Thoracic aorta (tissue), 2 donors: ENCODE measurements around the gene TUBA1B. TPM values are rescaled to one million over a fixed set of nuclear protein-coding genes. Genes with fewer than 3 reads are reported as not detected.
A peak's percentile ranks its signal among the peaks of the same experiment; 100 is the strongest.

Experiments used
- ATAC-seq: fragments of 150-250 bp; one replicate; pipeline ENCODE4 v1.8.0; 2017; ENCODE audit warnings: low read depth; ENCODE audit not compliant: insufficient number of reproducible peaks, low FRiP score
- DNase-seq: peaks from one replicate; pipeline ENCODE4 v3.0.0-alpha.2; 2020; ENCODE audit warnings: low spot score
- H3K27ac ChIP-seq, 2 donors: fragments of 200-600 bp; sonication (generic); 1 replicate in 1 of 2; 2 replicates in 1 of 2; pipeline ENCODE4 v1.5.1; 2016; ENCODE audit warnings: mild to moderate bottlenecking in 2 of 2, moderate library complexity in 2 of 2
- H3K27me3 ChIP-seq: fragments of 200-600 bp; sonication (generic); replicated peaks from 2 replicates; pipeline ENCODE4 v1.6.0; 2016; ENCODE audit warnings: mild to moderate bottlenecking; ENCODE audit not compliant: insufficient read depth
- H3K36me3 ChIP-seq: fragments of 200-600 bp; sonication (generic); one replicate; pipeline ENCODE4 v1.5.1; 2016
- H3K4me1 ChIP-seq, 2 donors: fragments of 200-600 bp; sonication (generic); 1 replicate in 1 of 2; 2 replicates in 1 of 2; pipeline versions ENCODE4 v1.5.1 to v1.6.0; 2016; ENCODE audit warnings: low read depth in 2 of 2, mild to moderate bottlenecking in 1 of 2; ENCODE audit not compliant: control insufficient read depth in 1 of 2
- H3K4me3 ChIP-seq: fragments of 200-600 bp; sonication (generic); 2 replicates; pipeline ENCODE4 v1.5.1; 2016; ENCODE audit warnings: mild to moderate bottlenecking
- H3K9me3 ChIP-seq: fragments of 200-600 bp; sonication (generic); 2 replicates; pipeline ENCODE4 v1.5.1; 2016
- total RNA-seq, 2 donors: library from RNA; depleted of rRNA; stranded (reverse); fragments of >200 nt; gene quantifications; one replicate each; pipeline versions ENCODE4 v1.1.0 to v1.2.3, GENCODE V29; 2016
- TF ChIP-seq, protein P1 (sequence below): fragments of 200-600 bp; sonication (generic); IDR thresholded peaks from one replicate; pipeline ENCODE4 v1.5.1; 2019; ENCODE audit warnings: antibody characterized with exemption

The TUBA1B gene
- total RNA-seq, 2 donors from 2014 or later = 501 to 945 TPM

DNA sequence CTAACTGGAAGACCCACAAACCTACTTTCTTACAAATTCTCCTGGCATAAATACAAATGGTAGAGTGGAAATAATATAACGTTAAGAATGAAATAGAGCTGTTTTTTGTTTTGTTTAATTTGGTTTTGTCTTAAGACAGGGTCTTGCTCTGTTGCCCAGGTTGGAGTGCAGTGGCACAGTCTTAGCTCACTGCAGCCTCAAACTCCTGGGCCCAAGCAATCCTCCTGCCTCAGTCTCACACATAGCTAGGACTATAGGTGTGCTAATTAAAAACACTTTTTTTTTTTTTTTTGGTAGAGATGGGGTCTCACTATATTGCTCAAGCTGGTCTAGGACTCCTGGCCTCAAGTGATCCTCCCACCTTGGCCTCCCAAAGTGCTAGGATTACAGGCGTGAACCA is 32.5 kb downstream of the TUBA1B start:
- TF ChIP-seq, protein P1, sequence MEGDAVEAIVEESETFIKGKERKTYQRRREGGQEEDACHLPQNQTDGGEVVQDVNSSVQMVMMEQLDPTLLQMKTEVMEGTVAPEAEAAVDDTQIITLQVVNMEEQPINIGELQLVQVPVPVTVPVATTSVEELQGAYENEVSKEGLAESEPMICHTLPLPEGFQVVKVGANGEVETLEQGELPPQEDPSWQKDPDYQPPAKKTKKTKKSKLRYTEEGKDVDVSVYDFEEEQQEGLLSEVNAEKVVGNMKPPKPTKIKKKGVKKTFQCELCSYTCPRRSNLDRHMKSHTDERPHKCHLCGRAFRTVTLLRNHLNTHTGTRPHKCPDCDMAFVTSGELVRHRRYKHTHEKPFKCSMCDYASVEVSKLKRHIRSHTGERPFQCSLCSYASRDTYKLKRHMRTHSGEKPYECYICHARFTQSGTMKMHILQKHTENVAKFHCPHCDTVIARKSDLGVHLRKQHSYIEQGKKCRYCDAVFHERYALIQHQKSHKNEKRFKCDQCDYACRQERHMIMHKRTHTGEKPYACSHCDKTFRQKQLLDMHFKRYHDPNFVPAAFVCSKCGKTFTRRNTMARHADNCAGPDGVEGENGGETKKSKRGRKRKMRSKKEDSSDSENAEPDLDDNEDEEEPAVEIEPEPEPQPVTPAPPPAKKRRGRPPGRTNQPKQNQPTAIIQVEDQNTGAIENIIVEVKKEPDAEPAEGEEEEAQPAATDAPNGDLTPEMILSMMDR = no peak
- no peak overlapping the region for H3K27ac ChIP-seq
- no peak for ATAC-seq
- peaks cover 63% of the 10 kb centered on the region for H3K36me3 ChIP-seq
- H3K4me3 ChIP-seq = no peak overlapping the region
- H3K9me3 ChIP-seq = no peaks in the 10 kb centered on the region
- no peak for DNase-seq
- H3K27me3 ChIP-seq = no peaks in the 10 kb centered on the region
- H3K4me1 ChIP-seq = peaks cover 13 to 16% of the 10 kb centered on the region in 2 donors

DNA sequence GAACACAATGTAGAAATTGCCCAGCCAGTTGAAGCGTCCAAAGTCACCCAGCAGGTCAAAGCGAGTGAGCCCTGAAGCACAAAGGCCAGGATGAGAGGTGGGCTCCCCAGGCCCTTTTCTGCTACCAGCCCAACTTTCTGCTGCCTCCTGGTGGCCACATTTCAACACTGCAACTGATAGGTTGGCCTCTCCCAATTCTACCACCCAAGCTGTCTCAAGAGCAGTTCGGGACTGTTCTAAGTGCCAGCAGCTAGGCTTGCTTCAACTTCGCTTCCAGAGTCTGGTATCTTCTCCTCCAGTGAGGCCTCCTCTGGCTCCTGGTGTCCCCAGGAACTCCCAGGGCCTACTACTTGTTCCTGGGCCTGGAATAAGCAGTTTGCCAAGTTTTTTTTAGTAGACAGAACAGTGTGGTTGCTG is 33.2 kb downstream of the TUBA1B start:
- no peak overlapping the region for H3K4me3 ChIP-seq
- H3K9me3 ChIP-seq = no peaks in the 10 kb centered on the region
- no peak overlapping the region for H3K27ac ChIP-seq
- peaks cover 58% of the 10 kb centered on the region for H3K36me3 ChIP-seq
- DNase-seq (no peak), ATAC-seq (no peak)
- TF ChIP-seq, protein P1 = peak; percentile 76
- peaks cover 13 to 17% of the 10 kb centered on the region in 2 donors for H3K4me1 ChIP-seq
- H3K27me3 ChIP-seq = peaks cover 3% of the 10 kb centered on the region

DNA sequence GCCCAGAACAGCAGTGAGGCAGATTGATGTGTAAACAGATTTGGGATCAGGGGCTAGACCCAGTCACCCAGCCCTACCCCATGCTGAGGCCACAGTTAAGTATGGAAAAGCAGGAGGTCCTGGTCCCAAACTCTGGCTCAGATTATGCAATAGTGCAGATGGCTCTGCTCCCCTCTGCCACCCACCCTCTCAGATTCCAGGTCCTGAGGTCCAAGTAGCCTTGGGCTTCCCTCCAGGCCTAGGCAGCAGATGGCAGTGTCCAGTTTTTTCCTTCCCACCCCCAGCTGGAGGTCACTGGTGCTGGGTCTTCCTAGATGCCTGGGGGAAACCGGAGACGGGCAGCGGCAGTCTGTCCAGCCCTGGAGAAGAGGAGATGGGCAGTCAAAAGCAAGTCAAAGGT is 33.8 kb downstream of the TUBA1B start:
- DNase-seq (no peak), ATAC-seq (no peak)
- Histone ChIP-seq H3K4me3 (no peak overlapping the region), H3K4me1 (peaks cover 14 to 24% of the 10 kb centered on the region in 2 donors), H3K9me3 (no peaks in the 10 kb centered on the region), H3K27ac (no peak overlapping the region), H3K27me3 (peaks cover 4% of the 10 kb centered on the region), H3K36me3 (peaks cover 51% of the 10 kb centered on the region)
- TF ChIP-seq, protein P1 = no peak

DNA sequence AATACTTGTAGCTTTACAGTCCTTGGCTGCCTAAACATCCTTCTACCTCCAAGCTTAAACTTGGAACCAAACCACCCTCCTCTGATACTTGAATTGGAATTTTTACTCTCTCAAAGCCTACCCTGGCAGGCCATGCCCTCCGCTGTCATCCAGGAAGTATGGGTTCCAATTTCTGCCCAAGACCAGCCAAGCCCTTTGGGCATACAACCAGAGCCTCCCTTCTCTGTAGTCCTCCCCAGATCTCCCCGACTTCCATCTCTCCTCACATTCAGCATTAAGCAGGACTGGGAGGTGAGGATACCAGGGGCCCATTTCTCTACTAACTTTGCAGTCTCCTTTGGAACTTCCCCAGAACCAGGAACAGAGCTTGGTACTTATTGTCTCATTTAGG is 36.2 kb downstream of the TUBA1B start:
- H3K9me3 ChIP-seq = no peaks in the 10 kb centered on the region
- H3K27ac ChIP-seq = no peak overlapping the region
- peaks cover 8% of the 10 kb centered on the region for H3K27me3 ChIP-seq
- peaks cover 28 to 46% of the 10 kb centered on the region in 2 donors for H3K4me1 ChIP-seq
- peaks cover 27% of the 10 kb centered on the region for H3K36me3 ChIP-seq
- no peak for DNase-seq
- TF ChIP-seq, protein P1 = no peak
- no peak overlapping the region for H3K4me3 ChIP-seq
- no peak for ATAC-seq

DNA sequence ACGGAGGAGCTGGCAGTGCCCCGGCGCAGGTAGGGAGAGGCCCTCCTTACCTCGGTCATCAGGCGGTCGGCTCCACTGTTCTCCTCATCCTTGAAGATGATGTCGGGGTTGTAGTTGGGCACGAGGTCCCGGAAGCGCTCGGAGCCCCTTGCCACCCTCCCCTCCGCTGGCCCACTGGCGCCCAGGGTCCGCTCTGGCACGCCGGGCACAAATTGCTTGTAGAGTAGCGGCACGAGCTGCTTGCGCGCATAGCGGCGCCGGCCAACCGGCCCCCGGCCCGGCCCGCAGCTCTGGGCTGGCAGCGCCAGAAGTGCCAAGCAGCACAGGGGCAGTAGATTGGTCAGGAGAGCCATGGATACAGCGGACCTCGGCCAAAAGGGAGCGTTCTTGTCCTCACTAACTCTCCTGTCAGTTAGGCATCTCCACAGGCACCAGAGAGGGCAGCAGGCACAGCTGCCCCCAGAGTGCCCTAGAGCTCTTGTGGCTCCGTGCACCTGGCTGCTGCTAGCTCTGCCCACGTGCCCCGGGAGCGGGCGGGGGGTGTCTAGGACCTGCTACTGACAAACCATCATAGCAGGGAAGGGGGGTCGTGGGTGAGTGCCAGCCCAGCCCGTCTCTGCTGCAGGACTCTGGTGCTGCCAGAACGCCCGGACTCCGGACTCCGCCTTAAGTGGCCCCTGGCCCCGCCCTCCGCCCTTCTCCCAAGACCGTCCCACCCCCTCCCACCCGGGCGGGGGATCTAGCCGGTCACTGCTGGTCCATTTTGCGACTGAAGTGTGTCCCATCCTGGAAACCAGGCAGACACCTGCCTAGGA is 36.8 kb downstream of the TUBA1B start, which contains the start of gene DHH:
Gene DHH (minus strand): TSS at position 642 of the 815 bp plus-strand sequence. CDS start 289 bp downstream, at position 353.
- peak within 1 kb of the TSS; percentile 53 for H3K4me3 ChIP-seq
- H3K4me1 ChIP-seq = peaks cover 32 to 50% of the 10 kb centered on the region in 2 donors
- H3K9me3 ChIP-seq = no peaks in the 10 kb centered on the region
- ATAC-seq (no peak), DNase-seq (no peak)
- peaks cover 8% of the 10 kb centered on the region for H3K27me3 ChIP-seq
- H3K27ac ChIP-seq = no peak within 1 kb of the TSS
- H3K36me3 ChIP-seq = peaks cover 21% of the 10 kb centered on the region
- TF ChIP-seq, protein P1 = no peak
